ENCODE data around the gene ZNF641.

The ZNF641 gene

GRCh38 chr12:48350249-48351021 is at the start of gene ZNF641:
TSS of gene ZNF641 (minus strand) at chr12:48350919. CDS start at chr12:48348090, 2,829 bp downstream.
- peak; percentile 44 for DNase-seq (ENCODE audit: low spot score)

- no peak for DNase-seq (ENCODE audit: low spot score)
Measured at GRCh38 chr12:48390026-48390425, 39.3 kb upstream of the ZNF641 start.

GRCh38 chr12:48389409-48389808 is 38.7 kb upstream of the ZNF641 start:
- no peak for DNase-seq (ENCODE audit: low spot score)

GRCh38 chr12:48388938-48389337 is 38.2 kb upstream of the ZNF641 start:
- no peak for DNase-seq (ENCODE audit: low spot score)

GRCh38 chr12:48388460-48388859 is 37.7 kb upstream of the ZNF641 start:
- no peak for DNase-seq (ENCODE audit: low spot score)

GRCh38 chr12:48380596-48380995 is 29.9 kb upstream of the ZNF641 start:
- DNase-seq (ENCODE audit: low spot score), result no peak

GRCh38 chr12:48379794-48380193 is 29.1 kb upstream of the ZNF641 start:
- DNase-seq (ENCODE audit: low spot score), result no peak

GRCh38 chr12:48377646-48378045 is 26.9 kb upstream of the ZNF641 start:
- DNase-seq (ENCODE audit: low spot score), result no peak

GRCh38 chr12:48374164-48374563 is 23.4 kb upstream of the ZNF641 start:
- DNase-seq (ENCODE audit: low spot score), result no peak

- DNase-seq (ENCODE audit: low spot score), result no peak
Measured at GRCh38 chr12:48366131-48366530, 15.4 kb upstream of the ZNF641 start.

GRCh38 chr12:48361664-48362339 is 11.1 kb upstream of the ZNF641 start:
- no peak for DNase-seq (ENCODE audit: low spot score)

- no peak for DNase-seq (ENCODE audit: low spot score)
Measured at GRCh38 chr12:48358937-48359513, 8.3 kb upstream of the ZNF641 start.

- DNase-seq (ENCODE audit: low spot score), result no peak
Measured at GRCh38 chr12:48356041-48356768, 5.5 kb upstream of the ZNF641 start.

- no peak for DNase-seq (ENCODE audit: low spot score)
Measured at GRCh38 chr12:48352157-48352760, 1.5 kb upstream of the ZNF641 start.

- peak; percentile 26 for DNase-seq (ENCODE audit: low spot score)
Measured at GRCh38 chr12:48351022-48351708, 446 bp upstream of the ZNF641 start.

- DNase-seq (ENCODE audit: low spot score), result no peak
Measured at GRCh38 chr12:48349471-48349870, 1.2 kb downstream of the ZNF641 start.

- DNase-seq (ENCODE audit: low spot score), result no peak
Measured at GRCh38 chr12:48342980-48343379, 7.7 kb downstream of the ZNF641 start.

GRCh38 chr12:48340943-48341342 is 9.8 kb downstream of the ZNF641 start:
- no peak for DNase-seq (ENCODE audit: low spot score)

GRCh38 chr12:48339442-48340117 is 11.1 kb downstream of the ZNF641 start:
- no peak for DNase-seq (ENCODE audit: low spot score)

- DNase-seq (ENCODE audit: low spot score), result no peak
Measured at GRCh38 chr12:48336564-48336963, 14.2 kb downstream of the ZNF641 start.

- no peak for DNase-seq (ENCODE audit: low spot score)
Measured at GRCh38 chr12:48336061-48336460, 14.7 kb downstream of the ZNF641 start.

Measured in kidney capillary endothelial cell (primary cell).